ENCODE data around the gene CMTR2. TPM values are rescaled to one million over a fixed set of nuclear protein-coding genes. Genes with fewer than 3 reads are reported as not detected.

The CMTR2 gene
- total RNA-seq, 1 experiment from 2014 or later = 13.4 TPM

Other genes with a start within 250 kb of the CMTR2 start
- gene HYDIN, start 58.7 kb downstream of the CMTR2 start, total RNA-seq (2021) = 2.6 to 3.3 TPM (median 3.0 TPM) in 3 replicates
- 1.6 to 2.6 TPM (median 2.5 TPM) in 3 replicates for gene CALB2, start 69.3 kb upstream of the CMTR2 start, total RNA-seq (2021)
- 0.23 to 0.62 TPM (median 0.55 TPM) in 3 replicates for gene TLE7, start 152.7 kb upstream of the CMTR2 start, total RNA-seq (2021)
- gene ZNF23, start 172.8 kb upstream of the CMTR2 start, total RNA-seq (2021) = 9.6 to 11.6 TPM (median 10.5 TPM) in 3 replicates
- gene ZNF19, start 199.9 kb upstream of the CMTR2 start, total RNA-seq (2021) = 3.3 to 4.3 TPM (median 3.5 TPM) in 3 replicates
- 9.9 to 12.8 TPM (median 12.0 TPM) in 3 replicates for gene CHST4, start 237.0 kb upstream of the CMTR2 start, total RNA-seq (2021)

Data from WTC11 (cell line).